ENCODE measurements around the gene LDLRAD4.

LDLRAD4 gene

DNA sequence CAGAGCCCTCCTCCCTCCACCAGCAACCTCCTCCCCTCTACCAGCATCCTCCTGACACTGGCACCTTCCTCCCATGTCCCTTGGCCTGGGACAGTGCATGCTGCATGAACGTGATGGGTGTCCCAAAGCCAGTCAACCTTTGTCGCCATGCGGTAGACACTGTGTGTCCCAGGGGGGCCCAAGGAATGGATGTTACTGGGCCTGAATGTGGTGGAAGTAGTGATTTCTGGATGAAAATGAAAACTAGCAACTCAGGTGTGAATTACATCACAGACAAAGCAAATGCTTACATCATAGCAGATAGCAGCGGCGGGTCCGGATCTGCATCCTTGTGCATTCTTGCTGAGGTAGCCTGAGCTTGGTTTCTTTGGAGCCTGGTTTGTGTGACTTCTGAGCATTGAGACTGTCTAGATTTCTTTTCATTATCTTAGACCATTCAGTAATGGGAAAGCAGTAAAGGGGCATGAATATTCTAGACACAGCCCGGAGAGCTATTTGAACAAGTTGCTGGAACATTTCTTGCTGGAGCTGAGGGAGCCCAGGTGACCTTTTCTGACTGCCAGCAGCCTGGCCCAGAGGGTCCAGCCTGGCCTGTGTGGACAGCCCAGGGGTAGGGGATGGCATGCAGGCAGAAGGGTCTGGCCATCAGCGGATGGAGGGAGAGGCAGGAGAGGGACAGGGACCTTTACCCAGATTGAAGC lies 407.4 kb downstream of the LDLRAD4 start:
- DNase-seq: no peak

DNA sequence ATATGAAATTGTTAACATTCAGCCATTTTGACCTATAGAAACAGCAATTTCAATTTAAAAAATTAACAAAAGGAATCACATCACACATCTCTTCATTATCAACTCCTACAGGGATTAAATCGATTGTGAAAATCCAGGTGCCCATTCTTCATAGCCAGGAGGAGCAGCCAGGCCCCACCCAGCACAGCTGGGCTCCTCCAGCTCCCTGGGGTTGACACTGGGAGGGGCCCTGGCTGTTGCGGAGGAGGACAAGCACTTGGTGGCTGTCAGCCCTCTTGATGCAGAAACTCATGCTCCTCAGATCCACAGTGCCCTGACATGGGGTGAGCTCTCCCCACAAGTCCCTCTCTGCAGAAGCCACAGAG lies 408.0 kb downstream of the LDLRAD4 start:
- DNase-seq: no peak

DNA sequence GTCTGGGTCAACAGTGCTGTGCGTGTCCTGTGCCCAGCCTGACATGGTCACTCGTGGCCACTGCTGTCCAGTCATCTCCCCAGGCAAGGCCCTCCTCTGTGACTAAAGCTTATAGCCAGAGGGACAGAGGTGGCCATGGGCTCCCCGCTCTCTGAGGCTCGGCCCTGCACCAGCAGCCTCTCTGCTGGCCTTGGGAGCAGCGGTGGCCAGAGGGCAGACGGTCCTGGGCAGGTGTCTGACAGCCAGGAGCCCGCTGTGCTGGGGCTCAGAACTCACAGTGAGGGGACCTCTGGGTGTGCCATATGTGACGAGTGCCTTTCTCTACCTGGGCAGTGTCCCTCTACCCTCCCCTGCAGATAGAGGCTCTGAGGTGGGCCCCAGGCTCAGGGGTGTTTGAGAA lies 409.1 kb downstream of the LDLRAD4 start:
- no peak for DNase-seq

DNA sequence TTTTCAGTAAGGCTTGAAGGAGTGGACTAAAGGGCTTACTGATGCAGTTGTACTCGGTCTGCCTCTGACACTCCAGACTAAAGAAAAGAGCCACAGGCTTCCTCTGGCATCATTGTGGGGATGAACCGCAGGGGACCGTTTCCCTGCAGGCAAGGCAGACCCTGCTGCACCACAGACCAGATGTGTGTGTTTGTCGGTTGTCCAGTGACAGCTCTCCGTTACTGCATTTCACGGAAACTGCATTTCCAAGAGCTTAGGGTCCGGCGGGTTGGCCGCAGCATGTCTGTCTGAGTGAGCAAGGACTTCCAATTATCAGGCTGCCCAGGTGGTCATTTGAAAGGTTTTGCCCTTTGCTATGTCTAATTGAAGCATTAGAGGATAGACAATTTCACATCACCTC lies 409.7 kb downstream of the LDLRAD4 start:
- no peak for DNase-seq

DNA sequence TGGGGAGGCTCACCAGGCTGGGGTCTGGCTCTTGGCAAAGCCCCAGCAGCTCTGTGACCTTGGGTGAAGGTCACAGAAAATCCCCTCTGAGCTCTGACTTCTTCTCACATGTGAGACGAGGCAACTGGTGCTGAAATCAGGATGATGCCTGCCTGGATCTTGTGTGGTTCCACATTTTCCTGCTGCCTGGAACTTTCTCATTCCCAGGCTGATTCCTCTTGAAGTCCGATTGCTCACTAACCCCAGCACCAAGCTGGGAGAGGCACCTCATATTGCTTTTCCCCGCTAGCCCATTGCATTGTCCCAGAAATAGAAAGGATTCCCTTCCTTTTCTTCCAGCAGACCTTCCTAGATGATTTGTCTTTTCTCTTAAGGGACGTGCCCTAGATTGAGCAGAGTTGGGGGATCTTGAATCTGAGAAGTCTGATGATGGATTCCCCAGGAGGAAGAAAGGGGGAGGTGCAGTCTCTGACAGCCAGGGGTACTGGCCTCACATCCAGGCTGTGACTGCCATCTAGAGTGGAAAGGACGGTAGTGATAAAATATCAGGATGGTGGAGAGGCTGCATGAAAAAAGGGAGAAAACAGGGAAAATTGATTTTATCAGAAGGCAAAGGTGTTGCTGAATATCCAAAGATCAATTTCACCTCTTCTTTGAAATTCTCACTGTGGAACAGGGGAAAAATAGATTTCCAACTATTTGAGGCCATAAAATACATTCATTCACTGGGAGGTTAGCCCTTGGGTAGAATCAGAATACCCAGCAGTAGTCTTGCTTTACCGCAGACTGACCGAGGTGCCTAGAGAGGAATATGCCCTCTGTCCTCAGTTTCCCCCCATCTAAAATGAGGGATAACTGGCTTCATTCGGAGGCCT lies 411.5 kb downstream of the LDLRAD4 start:
- peak; percentile 41 for DNase-seq

DNA sequence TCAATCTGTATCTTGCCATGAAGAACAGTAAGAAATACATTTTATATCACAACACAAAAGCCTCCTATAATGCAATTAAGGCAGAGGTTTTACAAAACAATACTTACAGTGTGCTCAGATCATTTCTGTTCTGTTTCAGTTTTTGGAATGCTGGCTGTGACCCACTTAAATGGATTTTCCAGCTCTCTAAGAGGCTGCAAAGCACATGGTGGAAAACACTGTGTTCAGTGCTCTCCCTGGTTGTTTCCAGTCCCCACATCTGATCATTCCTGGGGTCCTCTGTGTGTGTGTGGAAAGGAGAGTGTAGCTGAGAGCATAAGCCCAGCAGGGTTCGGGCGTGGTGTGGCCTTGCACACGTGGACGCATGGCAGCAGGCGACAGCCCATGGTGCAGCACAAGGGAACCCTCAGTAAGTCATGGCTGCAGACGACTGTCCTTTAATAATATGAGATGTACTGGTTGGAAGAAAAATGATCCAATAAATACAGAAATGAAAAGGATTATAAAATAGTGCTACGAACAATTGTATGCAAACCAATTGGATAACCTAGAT lies 412.2 kb downstream of the LDLRAD4 start:
- no peak for DNase-seq

DNA sequence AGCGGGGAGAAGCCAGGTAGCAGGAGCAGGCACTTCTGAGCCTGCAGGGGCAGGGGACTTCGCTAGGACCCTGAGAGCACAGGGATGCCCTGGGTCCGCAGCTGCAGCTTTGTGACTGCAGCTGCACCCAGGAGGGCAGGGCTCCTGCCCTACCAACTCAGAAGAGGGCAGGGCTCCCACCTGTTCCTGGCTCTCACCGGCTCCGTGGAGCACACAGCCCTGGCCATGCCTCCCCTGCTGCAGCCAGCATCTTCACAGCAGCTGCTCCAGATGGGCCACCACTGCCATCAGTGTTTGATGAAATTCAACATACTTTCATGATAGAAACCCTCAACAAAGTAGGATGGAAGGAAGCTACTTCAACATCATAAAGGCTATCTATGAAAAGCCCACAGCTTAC lies 415.1 kb downstream of the LDLRAD4 start:
- DNase-seq: no peak

DNA sequence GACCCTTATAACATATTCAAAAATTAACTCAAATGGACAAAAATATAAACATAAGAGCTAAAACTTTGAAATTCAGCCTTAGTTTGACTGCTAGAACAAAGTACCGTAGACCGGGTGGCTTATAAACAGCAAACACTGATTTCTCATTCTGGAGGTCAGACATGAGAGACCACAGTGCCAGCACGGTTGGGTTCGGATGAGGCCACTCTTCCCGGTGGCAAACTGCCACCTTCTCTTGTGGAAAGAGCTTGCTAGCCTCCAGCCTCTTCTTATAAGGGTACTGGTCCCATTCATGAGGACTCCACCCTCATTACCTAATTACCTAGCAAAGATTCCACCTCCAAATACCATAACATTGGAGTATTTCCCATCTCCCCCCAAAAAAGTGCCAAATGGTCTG lies 416.5 kb downstream of the LDLRAD4 start:
- no peak for DNase-seq

DNA sequence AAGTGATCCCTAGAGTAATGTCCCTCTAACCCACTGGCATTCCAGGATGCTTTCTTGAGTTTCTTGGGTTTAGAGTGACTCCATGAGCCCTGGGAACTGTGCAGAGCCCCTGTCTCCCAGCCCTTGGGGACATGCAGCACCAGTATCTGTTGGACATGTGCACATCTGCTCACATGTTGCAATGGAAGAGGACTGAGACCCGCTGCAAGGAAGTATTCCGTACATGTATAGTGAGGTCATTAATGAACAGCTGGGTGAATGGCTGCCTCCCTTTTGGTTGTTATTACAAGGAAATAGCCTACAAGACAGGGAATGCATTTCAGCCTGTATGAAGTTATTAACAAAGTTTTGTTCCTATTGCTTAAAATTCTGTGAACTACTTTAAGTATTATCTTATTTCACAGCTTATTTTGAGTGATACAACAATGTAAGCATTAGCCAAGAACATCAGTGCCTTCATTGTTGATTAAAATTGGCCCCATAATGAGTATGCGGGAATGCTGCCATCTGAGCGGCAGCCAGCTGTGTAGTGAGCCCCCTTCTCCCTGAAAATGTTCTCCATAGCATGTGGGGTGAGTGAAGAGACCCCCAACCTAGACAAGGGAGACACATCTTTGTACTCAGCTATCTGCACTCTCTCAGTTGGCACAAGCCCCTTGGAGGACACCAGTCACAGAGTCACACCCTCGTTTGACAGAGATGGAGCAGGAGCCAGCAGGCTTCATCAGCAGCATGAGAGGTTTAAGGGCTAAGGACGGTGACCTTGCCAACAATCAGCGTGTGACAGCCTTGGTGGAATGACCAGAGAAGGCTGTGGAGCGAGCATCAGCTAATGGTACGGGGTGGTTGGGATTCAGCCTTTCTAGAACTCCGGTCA lies 420.4 kb downstream of the LDLRAD4 start:
- DNase-seq: no peak

DNA sequence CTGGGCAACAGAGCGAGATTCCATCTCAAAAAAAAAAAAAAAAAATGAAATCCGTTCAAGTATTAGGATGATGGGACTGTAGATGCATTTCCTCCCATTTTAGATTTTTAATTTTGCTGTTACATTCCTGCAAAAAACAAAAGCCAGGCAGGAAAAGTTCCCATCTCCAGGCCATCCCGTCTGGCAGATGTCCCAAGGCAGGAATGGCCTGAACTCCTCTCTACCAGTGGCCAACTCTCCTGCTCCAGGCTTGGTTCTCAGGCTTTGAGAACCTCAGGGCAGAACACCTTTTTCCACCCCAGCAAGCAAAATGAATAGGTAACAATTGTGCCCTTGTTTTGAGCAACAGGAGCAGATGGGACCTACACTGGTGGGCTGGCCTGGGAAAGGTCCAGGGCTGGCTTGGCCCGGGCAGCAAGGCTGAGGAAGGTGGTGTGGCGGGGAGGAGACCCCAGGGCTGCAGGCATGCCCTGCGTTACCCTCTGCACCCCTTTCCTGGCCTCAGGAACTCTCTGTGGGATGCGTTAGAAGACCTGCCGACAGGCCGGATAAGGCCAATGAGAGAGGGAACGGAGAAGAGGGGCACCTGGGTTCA lies 421.8 kb downstream of the LDLRAD4 start:
- DNase-seq: no peak

DNA sequence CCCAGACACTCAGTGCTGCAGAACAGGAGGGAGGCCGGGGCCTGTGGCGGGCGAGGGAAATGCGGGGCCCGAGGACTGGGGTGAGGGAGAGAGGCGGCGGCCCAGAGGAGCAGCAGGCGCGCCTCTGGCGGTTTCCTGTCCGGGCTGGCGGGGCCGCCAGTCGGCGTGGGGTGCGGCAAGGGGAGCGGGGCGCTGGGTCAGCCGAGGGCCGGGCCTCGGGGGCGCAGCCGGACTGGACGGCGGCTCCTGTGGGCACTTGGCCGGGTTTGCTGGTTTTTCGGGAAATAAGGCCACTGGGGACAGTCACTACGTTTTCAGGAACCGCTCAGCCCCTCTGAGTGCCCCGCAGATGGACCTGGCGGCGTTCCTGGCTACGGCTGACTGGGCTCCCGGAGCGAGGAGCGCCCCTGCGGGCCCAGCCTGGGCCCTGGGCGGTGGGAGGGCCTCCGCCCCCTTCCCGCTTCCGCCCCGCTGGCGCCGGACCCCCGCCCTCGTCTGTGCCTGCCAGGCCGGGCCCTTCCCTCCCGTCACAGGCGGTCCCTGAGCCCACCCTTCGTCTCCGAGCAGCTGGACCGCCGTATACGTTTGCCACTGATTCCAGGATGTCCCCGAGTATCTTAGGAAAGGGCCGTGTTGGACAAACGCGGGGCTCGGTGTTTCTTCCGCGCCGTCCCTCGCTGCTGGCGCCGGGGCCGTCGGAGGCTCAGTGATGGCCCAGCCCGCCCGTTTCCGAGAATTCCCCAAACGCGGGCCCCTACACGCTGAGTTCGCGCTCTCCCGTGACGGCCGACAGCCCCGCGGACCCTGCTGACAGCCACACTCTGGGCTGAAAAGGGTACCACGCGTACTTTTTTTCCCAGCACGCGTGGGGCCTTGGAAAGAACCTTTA lies 423.2 kb downstream of the LDLRAD4 start:
- no peak for DNase-seq

DNA sequence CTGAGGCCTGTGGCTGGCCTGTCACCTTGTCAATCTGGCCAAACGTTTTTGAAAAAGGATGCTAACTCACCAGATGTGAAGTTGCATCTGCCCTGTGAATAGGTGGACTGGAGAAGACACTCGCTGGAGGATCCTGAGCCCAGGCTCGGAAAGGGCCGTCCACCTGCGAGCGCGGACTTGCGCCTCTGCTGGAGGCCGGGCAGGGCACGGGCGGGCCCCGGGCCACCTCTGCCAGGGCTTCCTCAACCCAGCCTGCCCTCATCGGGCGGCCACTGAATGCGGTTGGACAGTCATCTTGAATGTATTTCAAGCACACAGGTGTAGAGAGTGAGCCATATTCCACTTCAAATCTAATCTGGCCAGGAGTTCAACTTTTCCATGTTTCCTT lies 423.9 kb downstream of the LDLRAD4 start:
- DNase-seq: no peak

DNA sequence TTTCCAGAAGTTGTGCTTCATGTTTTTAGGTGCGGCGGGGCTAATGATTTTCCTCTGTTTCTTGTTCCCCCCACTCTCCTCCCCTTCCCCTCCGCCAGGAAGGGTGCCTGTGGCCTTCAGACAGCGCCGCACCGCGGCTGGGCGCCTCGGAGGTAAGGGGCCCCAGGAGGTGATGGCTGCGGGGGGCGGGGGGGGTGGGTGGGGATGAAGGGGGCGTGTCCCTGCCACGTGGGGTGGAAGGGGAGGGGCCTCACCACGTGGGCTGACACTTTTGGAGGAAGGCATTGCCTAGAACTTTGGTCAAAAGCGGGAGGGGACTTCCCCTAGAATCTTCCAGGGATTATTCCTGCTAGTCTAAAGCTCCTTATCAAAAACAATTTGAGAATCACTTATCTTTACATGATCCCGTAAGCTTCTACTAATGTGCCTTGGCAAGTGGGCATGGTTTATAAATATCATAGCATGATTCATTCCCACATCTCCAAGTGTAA lies 424.7 kb downstream of the LDLRAD4 start:
- DNase-seq: no peak

DNA sequence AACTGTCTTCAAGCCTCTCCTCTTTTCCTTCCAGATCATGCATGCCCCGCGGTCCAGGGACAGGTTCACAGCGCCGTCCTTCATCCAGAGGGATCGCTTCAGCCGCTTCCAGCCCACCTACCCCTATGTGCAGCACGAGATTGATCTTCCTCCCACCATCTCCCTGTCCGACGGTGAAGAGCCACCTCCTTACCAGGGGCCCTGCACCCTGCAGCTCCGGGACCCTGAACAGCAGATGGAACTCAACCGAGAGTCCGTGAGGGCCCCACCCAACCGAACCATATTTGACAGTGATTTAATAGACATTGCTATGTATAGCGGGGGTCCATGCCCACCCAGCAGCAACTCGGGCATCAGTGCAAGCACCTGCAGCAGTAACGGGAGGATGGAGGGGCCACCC lies 426.5 kb downstream of the LDLRAD4 start:
- DNase-seq: no peak

DNA sequence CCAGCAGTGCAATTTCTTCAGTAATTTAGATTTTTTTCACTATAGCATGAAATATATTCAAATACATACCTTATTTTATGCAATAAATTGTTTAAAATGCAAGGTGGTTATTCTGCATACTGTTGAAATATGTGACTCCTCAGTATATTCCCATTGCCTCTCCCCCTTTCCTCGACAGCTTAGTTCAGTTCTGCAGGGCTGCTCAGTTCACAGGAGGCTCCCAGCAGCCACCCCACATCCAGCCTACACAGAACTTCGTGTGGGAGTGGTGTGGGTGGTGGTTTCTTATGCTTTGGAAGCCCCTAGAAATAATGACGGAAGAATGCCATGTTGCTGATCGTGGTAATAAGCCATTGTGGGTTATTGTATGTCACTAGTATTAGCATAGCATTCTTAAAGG lies 428.1 kb downstream of the LDLRAD4 start:
- no peak for DNase-seq

DNA sequence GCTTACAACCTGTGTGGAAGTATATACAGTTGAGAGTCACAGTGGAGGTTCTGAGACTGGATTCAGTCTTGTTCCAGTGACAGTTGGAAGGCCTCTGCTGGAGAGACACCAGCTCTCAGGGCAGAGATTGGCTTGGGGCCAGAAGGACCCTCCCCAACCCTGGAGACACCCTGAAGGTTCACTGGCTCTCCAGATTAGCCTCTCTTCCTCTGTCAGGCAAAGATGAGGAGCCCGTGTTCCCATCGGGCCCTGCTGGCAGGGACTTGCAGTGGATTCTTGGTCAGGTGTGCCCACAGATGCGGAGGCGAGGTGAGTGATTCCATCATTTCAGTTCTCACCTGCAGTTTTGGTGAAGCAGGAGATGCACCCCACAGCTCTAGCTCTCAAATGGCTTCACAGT lies 429.2 kb downstream of the LDLRAD4 start:
- no peak for DNase-seq

DNA sequence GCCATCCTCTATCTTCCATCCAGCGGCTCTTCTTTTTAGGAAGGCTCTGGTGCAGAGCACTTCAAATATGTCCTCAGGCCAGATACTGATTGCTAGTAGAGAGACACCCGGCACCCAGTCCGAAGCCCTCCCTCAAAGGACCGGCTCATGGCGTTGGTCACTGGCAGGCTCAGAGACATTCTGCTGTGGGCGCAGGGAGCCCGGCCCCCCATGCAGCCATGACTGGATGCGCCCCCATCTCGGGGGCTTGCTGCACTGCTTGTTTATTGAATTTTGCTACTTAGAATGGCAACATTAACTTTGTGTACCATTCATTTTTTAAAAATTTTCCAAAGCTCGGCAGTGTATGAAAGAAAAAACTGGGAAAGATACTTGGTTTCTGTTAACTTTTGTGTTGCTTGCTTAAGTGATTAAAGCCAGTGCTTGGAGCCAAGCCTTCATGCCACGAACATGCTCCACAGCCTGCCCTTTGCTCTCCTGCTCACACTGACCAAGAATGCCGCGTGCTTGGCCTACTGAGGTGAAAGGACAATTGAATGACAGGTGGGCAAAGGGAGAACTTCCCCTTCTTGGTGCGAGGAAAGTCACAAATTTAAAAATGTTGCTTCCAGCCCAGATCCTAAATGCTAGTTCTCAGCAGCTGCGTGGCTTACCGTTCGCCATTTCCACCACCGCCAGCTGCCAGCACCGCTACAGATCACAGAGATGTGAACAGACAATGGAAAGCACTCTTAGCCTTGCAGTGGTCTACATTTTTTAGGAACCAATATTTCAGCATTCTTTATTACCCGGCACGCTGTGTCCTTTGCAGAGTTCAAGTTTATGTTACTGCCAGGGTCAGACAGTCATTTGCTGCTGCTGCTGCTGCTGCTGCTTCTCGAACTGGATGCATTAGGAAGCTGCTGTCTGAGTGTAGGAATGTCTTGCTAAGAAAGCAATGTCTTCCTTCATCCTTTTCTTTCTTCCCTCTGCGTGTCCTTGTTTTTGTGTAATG lies 431.1 kb downstream of the LDLRAD4 start:
- DNase-seq: no peak

DNA sequence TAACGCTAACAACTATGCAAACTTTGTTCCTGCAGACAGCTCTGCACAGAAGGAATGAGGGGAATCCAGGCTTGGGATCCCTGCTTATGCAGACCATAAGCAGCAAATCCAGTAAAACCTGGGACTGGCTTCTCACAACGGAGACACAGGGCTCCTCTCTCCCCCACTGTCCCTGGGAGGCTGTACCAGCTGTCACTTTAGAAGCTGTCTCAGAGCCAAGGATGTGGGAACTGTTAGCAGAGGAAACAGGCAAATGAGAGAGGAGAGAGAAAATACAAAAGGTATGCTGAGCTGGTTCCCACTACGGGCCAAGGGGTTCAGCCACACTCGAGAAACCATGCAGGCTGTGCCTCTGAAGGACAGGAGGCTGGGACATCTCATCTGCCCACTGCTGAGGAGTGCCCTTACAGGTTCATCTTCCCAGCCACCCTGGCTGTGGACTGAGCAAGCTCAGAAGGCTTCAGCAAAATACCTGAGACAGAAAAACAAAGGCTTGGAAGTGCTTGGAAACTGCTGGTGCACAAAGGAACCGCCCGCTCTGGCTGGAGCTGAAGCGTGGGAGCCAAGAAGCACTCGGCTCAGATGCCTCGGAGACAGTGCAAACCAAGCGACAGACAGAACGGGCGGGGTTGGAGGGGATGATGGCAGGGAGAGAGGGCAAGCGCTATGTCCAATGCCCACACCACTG lies 435.3 kb downstream of the LDLRAD4 start:
- no peak for DNase-seq

DNA sequence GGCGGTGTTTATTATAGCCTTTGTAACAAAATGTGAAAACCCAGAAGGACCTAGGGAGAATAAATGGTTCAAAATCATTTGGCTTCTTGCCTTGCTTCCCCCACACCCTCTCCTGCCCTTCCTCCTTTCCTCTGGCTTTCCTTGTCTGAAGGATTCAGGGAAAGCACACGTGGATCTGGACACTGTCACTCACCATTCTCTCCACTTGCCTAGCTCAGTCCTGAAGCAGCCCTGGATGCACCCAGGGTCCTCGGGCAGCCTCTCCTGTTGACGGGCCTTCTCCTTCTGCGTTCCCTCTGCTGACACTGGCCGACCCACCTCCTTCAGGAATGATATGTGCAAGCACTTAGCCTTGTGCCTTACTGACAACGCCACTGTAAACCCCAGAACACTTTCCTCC lies 439.4 kb downstream of the LDLRAD4 start:
- no peak for DNase-seq

Measured in activated CD4-positive, alpha-beta T cell treated with anti-CD3 and anti-CD28 coated beads, Interleukin-2, amount 50 U/mL, for 1 hour (primary cell).